K562 (cell line): ENCODE measurements around the gene AP2M1. TPM values are rescaled to one million over a fixed set of nuclear protein-coding genes. Genes with fewer than 3 reads are reported as not detected.

Experiments
- ARID4B ChIP-seq: sonication (generic); formaldehyde crosslinking; IDR thresholded peaks from 2 replicates; pipeline ENCODE4 v1.8.0; 2022; ENCODE audit warnings: mild to moderate bottlenecking, missing genetic modification reagents
- ELF2 ChIP-seq: fragments of 250-450 bp; sonication (Bioruptor Pico); IDR thresholded peaks from 2 replicates; pipeline ENCODE4 v1.5.0; 2021; ENCODE audit warnings: mild to moderate bottlenecking
- GATAD2B ChIP-seq: fragments of 450-650 bp; IDR thresholded peaks from 2 replicates; pipeline ENCODE4 v1.6.1; 2017; ENCODE audit warnings: mild to moderate bottlenecking, borderline replicate concordance
- HCFC1 ChIP-seq: IDR thresholded peaks from 2 replicates; pipeline ENCODE4 v1.6.1; 2012; ENCODE audit warnings: low read depth, low read length, improper control_type of control experiment
- KDM1A ChIP-seq, 2 experiments: fragments of 450-650 bp; IDR thresholded peaks; 2 replicates each; pipeline ENCODE4 v1.6.1; 2016; ENCODE audit warnings: mild to moderate bottlenecking in 2 of 2
- MNT ChIP-seq, 2 experiments: fragments of 450-650 bp; conservative IDR thresholded peaks; 2 replicates each; pipeline ENCODE4 v1.6.1; 2017; ENCODE audit warnings: mild to moderate bottlenecking in 2 of 2, moderate library complexity in 2 of 2
- MTA2 ChIP-seq: fragments of 450-650 bp; IDR thresholded peaks from 2 replicates; pipeline ENCODE4 v1.6.1; 2016; ENCODE audit warnings: low read depth
- NFXL1 ChIP-seq: fragments of 450-650 bp; formaldehyde crosslinking; IDR thresholded peaks from 2 replicates; pipeline ENCODE4 v1.4.0; 2021; ENCODE audit warnings: mild to moderate bottlenecking
- NR2C1 ChIP-seq, 2 experiments: fragments of 450-650 bp; IDR thresholded peaks; 2 replicates each; pipeline ENCODE4 v1.6.1; 2017; ENCODE audit warnings: mild to moderate bottlenecking in 2 of 2, antibody characterized with exemption in 1 of 2, inconsistent platforms in 1 of 2, missing compliant biosample characterization in 1 of 2, missing genetic modification characterization in 1 of 2
- PML ChIP-seq: IDR thresholded peaks from 2 replicates; pipeline ENCODE4 v1.6.1; 2012; ENCODE audit warnings: low read length, inconsistent platforms
- RB1 ChIP-seq: fragments of 450-650 bp; IDR thresholded peaks from 2 replicates; pipeline ENCODE4 v1.6.1; 2017; ENCODE audit warnings: low read depth, mild to moderate bottlenecking
- RBBP5 ChIP-seq: fragments of 200-600 bp; sonication (generic); IDR thresholded peaks from 2 replicates; pipeline ENCODE4 v1.6.1; 2012; ENCODE audit warnings: borderline replicate concordance, mild to moderate bottlenecking, low read length, control low read depth, inconsistent platforms; ENCODE audit not compliant: insufficient read depth, poor library complexity, severe bottlenecking
- RBFOX2 ChIP-seq: fragments of 200-400 bp; formaldehyde crosslinking; IDR thresholded peaks from 2 replicates; pipeline ENCODE4 v1.6.1; 2017; ENCODE audit warnings: low read depth, mild to moderate bottlenecking, low read length, moderate library complexity
- TFAP4 ChIP-seq: sonication (generic); formaldehyde crosslinking; IDR thresholded peaks from 2 replicates; pipeline ENCODE4 v1.8.0; 2022; ENCODE audit warnings: missing genetic modification reagents, mild to moderate bottlenecking, moderate library complexity, borderline replicate concordance
- VEZF1 ChIP-seq: fragments of 200-800 bp; sonication (Bioruptor generic); IDR thresholded peaks from 2 replicates; pipeline ENCODE4 v1.6.1; 2017; ENCODE audit warnings: missing genetic modification characterization, missing compliant biosample characterization
- ZBTB1 ChIP-seq: sonication (generic); formaldehyde crosslinking; IDR thresholded peaks from 2 replicates; pipeline ENCODE4 v1.8.1; 2023; ENCODE audit warnings: missing genetic modification reagents, low read depth, mild to moderate bottlenecking, borderline replicate concordance
- ZNF445 ChIP-seq: fragments of 250-450 bp; sonication (Bioruptor Pico); IDR thresholded peaks from 2 replicates; pipeline ENCODE4 v1.4.0; 2020; ENCODE audit warnings: low read depth, mild to moderate bottlenecking, moderate library complexity
- ZNF699 ChIP-seq: fragments of 250-450 bp; sonication (Bioruptor Pico); IDR thresholded peaks from 2 replicates; pipeline ENCODE4 v1.8.0; 2021; ENCODE audit warnings: mild to moderate bottlenecking, moderate library complexity; ENCODE audit not compliant: insufficient replicate concordance
- polyA plus RNA-seq, 8 experiments: library from polyadenylated mRNA; depleted of rRNA in 4 of 8; stranded (reverse) in 5 of 8; unstranded in 3 of 8; fragments of >200 nt; fragmentation: Nextera tagmentation in 2 of 8; fragmentation: Illumina TruSeq in 1 of 8; extraction: Ambion mirVana in 2 of 8; extraction: Trizol in 1 of 8; gene quantifications; 2 replicates each; pipeline versions ENCODE4 v1.2.1 to v1.2.3, GENCODE V29; 2011 to 2014; ENCODE audit warnings: inconsistent platforms in 1 of 8, missing spikeins in 1 of 8
- total RNA-seq, 7 experiments: library from RNA; depleted of rRNA in 6 of 7; stranded (reverse); fragments of >200 nt in 6 of 7; fragmentation: Illumina TruSeq in 2 of 7; extraction: Trizol in 2 of 7; gene quantifications; 2 replicates each; pipeline versions ENCODE4 v1.2.1 to v1.2.3, GENCODE V29; 2011 to 2021; ENCODE audit warnings: low replicate concordance in 1 of 7

Gene AP2M1
- total and polyA plus RNA-seq, 9 of the 15 experiments (the other 6 are each of a cell fraction or from before 2014, with no cell fraction given): 118 to 505 (median 296) TPM

GRCh38 chr3:184154885-184155643, 19.6 kb upstream of the AP2M1 start, which contains the start of gene DVL3 (continued):
- peak; percentile 13; the same call in 1 of the 2 replicates for TF ChIP-seq ZBTB1 (CRISPR knock-in tag)
- TF ChIP-seq RB1: peak; percentile 85; the same call in 1 of the 2 replicates
- TF ChIP-seq ARID4B (CRISPR knock-in tag): no peak
- peak; percentile 27 to 35; a peak in 1 of 4 replicates for TF ChIP-seq KDM1A (IDR thresholded peaks at IDR 0.05)
- TF ChIP-seq TFAP4 (CRISPR knock-in tag): peak; percentile 17; the same call in 1 of the 2 replicates
- TF ChIP-seq ELF2 (CRISPR knock-in tag): no peak
- no peak; the same call in 1 of the 2 replicates for TF ChIP-seq HCFC1
- TF ChIP-seq VEZF1 (CRISPR knock-in tag): peak; percentile 88
- peak; percentile 63 for TF ChIP-seq RBFOX2
- no peak for TF ChIP-seq ZNF699 (CRISPR knock-in tag)
- TF ChIP-seq PML: peak; percentile 26; the same call in 1 of the 2 replicates
- TF ChIP-seq ZNF445 (CRISPR knock-in tag): no peak
- TF ChIP-seq RBBP5: peak; percentile 74
- 0 out of 4 replicates have a peak, but pooled peaks of 1 of the 2 experiments have one; percentile 20 for TF ChIP-seq MNT (conservative IDR thresholded peaks at IDR 0.05)
- TF ChIP-seq MTA2: no peak
- 0 out of 2 replicates have a peak, but pooled peaks have one; percentile 15 for TF ChIP-seq NR2C1 (IDR thresholded peaks at IDR 0.05)
- no peak for TF ChIP-seq NR2C1 (tag; IDR thresholded peaks at IDR 0.05)
- TF ChIP-seq GATAD2B: peak; percentile 86; the same call in 1 of the 2 replicates
- no peak for TF ChIP-seq NFXL1 (CRISPR knock-in tag)
